NT2/D1 (cell line): ENCODE data around the gene ALDH1L2.

Experiments used
- SUZ12 ChIP-seq: IDR thresholded peaks from 2 replicates; pipeline ENCODE4 v1.6.1; 2011; ENCODE audit not compliant: insufficient read length, insufficient read depth; ENCODE audit errors: extremely low read depth
- YY1 ChIP-seq: IDR thresholded peaks from 2 replicates; pipeline ENCODE4 v1.6.1; 2011; ENCODE audit not compliant: insufficient read length, insufficient read depth
- ZNF274 ChIP-seq: IDR thresholded peaks from 2 replicates; pipeline ENCODE4 v1.6.1; 2011; ENCODE audit warnings: mild to moderate bottlenecking, low read depth, low read length

- TF ChIP-seq YY1, result no peak
- no peak for TF ChIP-seq ZNF274
- TF ChIP-seq SUZ12, result no peak
Observed at GRCh38 chr12:105036937-105037649, 47.2 kb downstream of the ALDH1L2 start.
